ENCODE results near the gene SEMA3C.

DNA sequence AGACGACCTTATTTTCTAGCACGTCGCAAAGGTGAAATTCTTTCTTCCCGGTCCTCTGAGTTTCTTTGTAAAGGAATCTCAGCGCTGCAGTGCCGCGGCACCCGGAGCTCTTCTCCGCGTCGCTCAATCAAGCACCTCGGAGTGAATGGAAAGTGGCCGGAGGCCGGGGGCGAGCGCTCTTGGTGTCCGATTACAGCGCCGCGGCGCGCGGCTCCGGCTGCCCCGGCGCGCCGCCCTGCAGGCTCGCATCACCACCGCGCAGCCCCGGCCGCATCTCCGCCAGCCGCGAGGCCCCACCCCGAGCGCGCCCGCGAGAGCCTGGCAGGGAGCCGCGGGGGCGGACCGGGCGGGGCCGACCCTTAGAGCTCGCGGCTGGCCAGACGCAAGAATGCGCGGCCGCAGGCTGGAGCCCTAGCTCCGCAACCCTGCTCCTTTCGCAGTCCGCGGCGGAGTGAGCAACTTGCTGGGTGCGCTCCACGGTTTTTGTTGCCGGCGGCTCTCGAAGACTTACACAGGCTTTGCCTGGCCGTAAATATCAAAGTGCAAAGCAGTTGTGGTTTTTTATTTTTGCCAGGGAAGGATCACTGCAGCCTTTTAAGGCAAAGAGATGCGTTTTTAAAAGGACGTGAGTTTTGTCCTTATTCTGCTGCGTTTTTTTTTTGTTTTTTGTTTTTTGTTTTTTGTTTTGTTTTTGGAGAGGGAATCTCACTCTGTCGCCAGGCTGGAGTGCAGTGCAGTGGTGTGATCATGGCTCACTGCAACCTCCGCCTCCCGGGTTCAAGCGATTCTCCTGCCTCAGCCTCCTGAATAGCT lies at the start of gene SEMA3C:
- TF ChIP-seq CTCF (IDR thresholded peaks at IDR 0.05; ENCODE audit: low read depth, low read length, poor library complexity, severe bottlenecking): no peak
- 0 out of 2 replicates have a peak, but pooled peaks have one; percentile 5 for TF ChIP-seq EZH2phosphoT487 (IDR thresholded peaks at IDR 0.05; ENCODE audit: borderline replicate concordance, low read length)

Data from DOHH2 (cell line).